Epithelial cell of umbilical artery (primary cell): Measurements from ENCODE around the gene ZNF180. TPM values are rescaled to one million over a fixed set of nuclear protein-coding genes. Genes with fewer than 3 reads are reported as not detected.

Experiments used
- total RNA-seq: library from RNA; depleted of rRNA; stranded (reverse); fragments of >200 nt; gene quantifications from 2 replicates; pipeline ENCODE4 v1.2.3, GENCODE V29; 2014

Gene ZNF180
- total RNA-seq: 10.1 and 13.4 TPM in 2 replicates

DNA sequence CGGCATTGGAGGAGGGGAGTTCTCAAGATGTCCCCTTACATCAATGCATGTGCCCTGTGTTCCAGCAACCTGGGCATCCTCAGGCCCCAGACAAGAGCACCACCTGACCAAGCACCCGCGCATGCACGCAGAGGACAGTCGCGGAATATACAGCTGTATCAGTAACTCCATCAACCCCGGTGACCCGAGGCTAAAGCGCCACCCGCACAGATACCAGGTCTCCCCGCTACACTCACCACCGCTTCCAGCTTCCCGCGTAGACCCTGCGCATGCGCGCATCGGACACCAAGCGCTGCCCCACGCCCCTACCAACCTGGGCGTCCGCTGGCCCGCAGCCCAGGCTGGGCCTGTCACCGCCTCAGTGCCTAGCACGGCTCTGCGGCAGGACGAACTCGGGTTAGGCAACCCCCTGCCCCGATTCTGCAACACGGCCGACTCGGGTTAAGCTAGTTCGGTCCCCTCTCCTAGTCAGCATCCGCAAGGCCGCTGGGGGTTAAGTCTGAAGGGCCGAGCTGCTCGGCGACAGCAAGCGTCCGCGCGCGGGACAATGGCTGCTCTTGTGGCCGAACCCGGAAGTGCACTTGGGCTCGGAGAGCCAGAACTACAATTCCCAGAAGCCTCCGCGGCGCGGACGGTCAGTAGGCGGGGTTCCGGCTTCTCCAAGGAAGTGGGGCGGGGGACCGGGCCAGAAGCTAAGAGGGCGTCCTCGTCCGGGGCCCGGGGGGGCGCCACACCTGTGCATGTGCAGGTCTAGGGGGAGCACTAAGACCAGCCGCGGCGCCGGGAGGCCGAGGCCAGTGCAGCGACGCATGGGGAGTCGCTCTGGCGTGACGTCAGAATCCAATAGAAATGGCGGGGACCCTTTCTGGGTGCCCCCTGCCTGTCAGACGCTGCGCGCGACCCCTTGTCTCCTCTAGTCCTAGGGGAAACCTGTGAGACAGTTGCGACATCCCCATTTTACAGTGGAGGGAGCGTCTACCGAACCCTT is at the start of gene ZNF180:
Gene ZNF180, minus strand, starts transcription at position 561 of the 988 bp plus-strand sequence. CDS start 3,188 bp downstream, outside the sequence.

DNA sequence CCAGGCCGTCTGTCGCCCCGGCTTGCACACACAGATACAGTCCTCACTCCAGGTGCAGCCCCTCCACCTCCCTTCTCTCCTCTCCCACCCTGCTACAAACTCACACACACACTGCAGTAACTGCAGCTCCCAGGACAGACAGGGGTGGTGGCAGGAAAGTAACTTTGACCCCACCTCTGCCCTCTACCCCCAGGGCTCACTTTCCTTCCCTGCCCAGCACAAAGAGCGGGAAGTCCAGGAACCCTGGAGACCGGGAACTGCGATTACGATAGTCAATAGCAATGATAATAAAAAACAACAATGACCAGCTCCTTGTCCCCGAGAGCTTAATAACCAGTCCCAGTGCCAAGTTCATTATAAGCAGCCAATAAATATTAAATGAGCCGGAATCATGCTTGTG is 29.2 kb upstream of the ZNF180 start, which contains the start of gene CEACAM20:
Gene CEACAM20, minus strand, starts transcription at position 140 of the 400 bp plus-strand sequence. CDS start 166 bp downstream, outside the sequence.

DNA sequence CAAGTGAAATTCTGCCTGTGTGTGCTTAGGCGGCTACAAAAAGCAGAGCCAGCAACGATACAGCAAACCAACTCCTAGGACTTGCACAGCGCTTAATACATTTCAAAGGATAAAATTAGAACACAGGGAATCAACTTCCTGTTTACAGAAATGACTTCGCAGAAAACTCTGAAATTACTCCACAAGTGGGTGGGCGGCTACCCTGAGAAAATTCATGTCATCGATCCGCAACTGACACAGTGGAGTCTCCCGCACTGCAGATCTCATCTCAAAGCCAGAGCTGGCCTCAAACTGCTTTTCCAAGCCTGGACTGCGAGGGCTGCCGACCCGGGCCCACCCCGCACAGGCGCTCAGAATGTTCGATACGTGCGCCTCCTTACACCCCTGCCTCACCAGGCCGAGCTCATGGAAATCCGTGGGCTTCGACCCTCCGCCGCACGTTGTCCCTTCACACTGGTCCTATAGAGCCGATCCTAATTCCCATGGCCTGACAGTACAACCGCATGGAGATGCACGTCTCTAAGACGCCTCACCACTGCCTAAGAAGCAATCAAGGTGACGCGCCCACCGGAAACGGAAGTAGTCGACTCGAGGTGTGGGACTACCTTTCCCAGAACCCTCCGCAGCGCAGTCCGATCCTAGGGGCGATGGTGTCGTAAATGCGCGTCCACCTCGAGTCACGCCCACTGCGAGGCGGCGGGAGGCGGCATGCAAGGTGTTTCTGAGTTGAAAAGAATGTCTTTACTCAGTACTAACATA is 52.2 kb downstream of the ZNF180 start, which contains the start of gene ZNF229:
Gene ZNF229, minus strand, starts transcription at position 557 of the 759 bp plus-strand sequence. CDS start 5,625 bp downstream, outside the sequence.

Other genes with a start within 250 kb of the ZNF180 start
- gene ZNF233, start 240.6 kb downstream of the ZNF180 start, total RNA-seq: 0.32 and 1.1 TPM in 2 replicates
- gene ZNF235, start 195.5 kb downstream of the ZNF180 start, total RNA-seq: 2.9 and 5.5 TPM in 2 replicates
- 7.8 and 16.1 TPM in 2 replicates for gene ZNF112, start 143.8 kb downstream of the ZNF180 start, total RNA-seq
- 1.9 and 5.3 TPM in 2 replicates for gene ZNF285, start 98.9 kb downstream of the ZNF180 start, total RNA-seq
- gene ZNF229, start 52.0 kb downstream of the ZNF180 start, total RNA-seq: 6.8 and 12.6 TPM in 2 replicates
- not detected in 2 replicates for gene CEACAM20, start 29.2 kb upstream of the ZNF180 start, total RNA-seq
- not detected in 2 replicates for gene IGSF23, start 113.0 kb upstream of the ZNF180 start, total RNA-seq
- gene PVR, start 143.4 kb upstream of the ZNF180 start, total RNA-seq: 138 and 147 TPM in 2 replicates
- gene CEACAM19, start 171.0 kb upstream of the ZNF180 start, total RNA-seq: 0.30 and 0.32 TPM in 2 replicates
- gene CEACAM16, start 198.6 kb upstream of the ZNF180 start, total RNA-seq: not detected in 2 replicates
- 1.9 and 2.1 TPM in 2 replicates for gene BCL3, start 248.2 kb upstream of the ZNF180 start, total RNA-seq